GM18498 (cell line): ENCODE measurements around the gene HOXD10.

Experiments used
- ATAC-seq: cut with Tn5 transposase; IDR thresholded peaks from one replicate; pipeline ENCODE4 v1.9.1; 2021; ENCODE audit warnings: mild to moderate bottlenecking, moderate library complexity; ENCODE audit not compliant: unreplicated experiment

The HOXD10 gene

GRCh38 chr2:176121190-176122051 is 4.8 kb downstream of the HOXD10 start:
- ATAC-seq = no peak

GRCh38 chr2:176122052-176122682 is 5.6 kb downstream of the HOXD10 start:
- ATAC-seq = no peak

DNA sequence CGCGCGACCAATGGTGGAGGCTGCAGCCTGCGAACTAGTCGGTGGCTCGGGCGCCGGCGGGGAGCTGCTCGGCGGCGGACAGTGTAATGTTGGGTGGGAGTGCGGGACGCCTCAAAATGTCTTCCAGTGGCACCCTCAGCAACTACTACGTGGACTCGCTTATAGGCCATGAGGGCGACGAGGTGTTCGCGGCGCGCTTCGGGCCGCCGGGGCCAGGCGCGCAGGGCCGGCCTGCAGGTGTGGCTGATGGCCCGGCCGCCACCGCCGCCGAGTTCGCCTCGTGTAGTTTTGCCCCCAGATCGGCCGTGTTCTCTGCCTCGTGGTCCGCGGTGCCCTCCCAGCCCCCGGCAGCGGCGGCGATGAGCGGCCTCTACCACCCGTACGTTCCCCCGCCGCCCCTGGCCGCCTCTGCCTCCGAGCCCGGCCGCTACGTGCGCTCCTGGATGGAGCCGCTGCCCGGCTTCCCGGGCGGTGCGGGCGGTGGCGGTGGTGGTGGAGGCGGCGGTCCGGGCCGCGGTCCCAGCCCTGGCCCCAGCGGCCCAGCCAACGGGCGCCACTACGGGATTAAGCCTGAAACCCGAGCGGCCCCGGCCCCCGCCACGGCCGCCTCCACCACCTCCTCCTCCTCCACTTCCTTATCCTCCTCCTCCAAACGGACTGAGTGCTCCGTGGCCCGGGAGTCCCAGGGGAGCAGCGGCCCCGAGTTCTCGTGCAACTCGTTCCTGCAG is 6.3 kb downstream of the HOXD10 start, which contains the start of gene HOXD9:
TSS of gene HOXD9 (plus strand) at position 37 of the 728 bp plus-strand sequence. CDS start at position 87, 50 bp downstream.
- ATAC-seq = no peak

DNA sequence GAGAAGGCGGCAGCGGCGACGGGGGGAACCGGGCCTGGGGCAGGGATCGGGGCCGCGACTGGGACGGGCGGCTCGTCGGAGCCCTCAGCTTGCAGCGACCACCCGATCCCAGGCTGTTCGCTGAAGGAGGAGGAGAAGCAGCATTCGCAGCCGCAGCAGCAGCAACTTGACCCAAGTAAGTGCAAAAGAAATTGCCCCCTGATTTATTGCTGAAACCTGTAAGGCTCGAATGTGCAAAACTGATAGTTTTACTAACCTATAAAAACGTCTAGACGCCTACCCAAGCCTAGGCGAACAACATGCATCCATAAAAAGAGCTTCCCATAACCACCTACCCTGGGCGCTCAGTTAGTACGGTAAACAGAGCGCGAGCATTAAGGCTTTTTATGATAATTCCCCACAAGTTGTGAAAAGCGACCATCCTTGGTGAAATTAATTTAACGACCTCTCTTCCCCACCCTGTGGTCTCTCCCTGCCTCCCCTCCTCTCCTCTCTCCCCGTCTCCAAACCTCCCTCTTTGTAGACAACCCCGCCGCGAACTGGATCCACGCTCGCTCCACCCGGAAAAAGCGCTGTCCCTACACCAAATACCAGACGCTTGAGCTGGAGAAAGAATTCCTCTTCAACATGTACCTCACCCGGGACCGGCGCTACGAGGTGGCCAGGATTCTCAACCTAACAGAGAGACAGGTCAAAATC is 7.0 kb downstream of the HOXD10 start:
- no peak for ATAC-seq

GRCh38 chr2:176124110-176124946 is 7.8 kb downstream of the HOXD10 start:
- ATAC-seq = no peak

DNA sequence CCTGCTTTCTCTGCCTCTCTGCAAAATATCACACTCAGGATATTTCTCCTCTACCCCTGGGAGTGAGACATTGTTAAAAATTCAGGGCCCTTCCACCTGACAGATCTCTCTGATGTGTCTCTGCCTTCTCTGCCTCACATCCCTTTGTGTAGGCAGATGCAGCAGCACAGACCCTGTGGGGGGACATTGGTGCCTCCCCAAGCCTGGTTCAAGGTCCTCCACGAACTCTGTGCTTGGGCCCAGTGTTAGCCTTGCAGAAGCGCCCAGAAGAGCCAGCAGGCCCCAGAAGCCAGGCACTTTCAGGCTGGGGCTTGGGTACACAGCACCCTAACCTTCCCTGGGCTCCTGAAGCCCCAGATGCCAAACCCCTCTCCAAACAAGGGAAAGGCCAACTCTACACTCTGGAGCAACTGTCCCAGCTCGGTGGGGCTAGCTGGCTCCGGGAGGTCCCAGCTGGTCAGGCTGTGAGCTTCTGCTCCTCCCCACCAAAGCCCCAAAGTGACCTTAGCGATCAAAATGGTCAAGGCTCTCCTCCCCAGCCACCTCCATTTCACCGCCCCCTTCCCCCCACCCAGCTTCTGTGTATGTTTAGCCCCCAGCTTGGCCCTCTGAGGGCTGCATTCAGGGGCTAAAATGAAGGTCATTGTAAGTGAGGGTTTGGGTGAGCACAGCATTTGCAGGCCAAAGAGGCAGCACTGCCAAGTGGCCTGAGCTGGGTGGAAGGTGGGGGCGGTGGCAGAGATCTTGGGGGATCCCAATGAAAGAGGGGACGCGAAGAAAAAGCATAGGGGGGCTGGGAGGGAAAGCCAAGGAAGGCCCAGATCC is 8.6 kb downstream of the HOXD10 start:
- ATAC-seq = no peak

DNA sequence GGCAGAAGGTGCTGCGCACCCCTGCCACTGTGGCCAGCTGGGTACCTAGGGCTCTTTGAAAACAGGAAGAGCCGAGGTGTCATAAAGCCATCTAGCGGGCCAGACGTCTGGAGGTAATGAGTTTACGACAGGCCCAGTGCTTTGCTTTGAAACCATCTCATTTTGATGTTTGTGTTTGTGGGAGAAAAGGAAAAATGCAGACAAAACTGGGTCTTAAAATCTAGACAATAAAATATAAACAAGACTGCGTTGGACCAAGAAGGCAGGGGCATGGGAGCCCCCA is 9.1 kb downstream of the HOXD10 start:
- ATAC-seq = no peak

GRCh38 chr2:176126929-176127773 is 10.6 kb downstream of the HOXD10 start:
- no peak for ATAC-seq

GRCh38 chr2:176127774-176128072 is 11.1 kb downstream of the HOXD10 start:
- ATAC-seq = no peak

DNA sequence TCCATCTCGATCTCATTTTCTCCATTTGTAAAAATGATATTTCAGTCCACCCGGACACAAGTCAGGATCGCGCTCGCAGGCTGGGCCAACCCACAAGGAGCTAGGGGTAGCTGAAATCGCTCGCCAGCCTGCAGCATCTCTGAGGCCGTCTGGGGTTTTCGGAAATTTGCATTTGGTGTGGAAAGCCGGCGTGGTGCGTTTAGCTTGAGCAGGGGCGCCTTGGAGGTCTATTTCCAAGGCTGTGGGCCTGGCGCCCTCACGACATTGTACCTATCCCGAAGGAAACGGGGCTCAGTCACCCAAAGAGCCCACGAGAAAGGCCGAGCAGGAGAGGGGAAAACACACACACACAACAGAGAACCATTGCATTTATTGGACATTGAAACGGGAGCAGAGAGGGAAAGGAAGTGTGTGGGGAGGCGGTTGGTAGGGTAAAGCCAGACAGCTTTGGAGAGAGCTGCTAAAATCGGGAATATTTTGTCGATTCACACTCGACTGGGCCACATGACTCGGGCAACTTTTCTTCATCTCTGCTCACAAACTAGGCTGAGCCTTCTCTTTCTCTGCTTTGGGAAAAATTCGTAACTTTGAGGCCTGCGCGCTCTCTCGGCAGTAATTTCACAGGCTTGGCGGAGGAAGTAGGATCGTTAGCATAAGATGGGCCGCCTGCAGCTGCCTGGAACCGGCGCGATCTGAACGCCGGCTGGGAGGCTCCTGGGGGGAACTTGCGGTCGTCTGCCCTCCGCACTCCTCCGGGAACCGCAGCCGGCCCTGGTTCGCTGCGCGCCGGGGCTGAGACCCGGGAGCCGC is 11.8 kb downstream of the HOXD10 start:
- no peak for ATAC-seq

- ATAC-seq = no peak
Observed at GRCh38 chr2:176128982-176129796, 12.6 kb downstream of the HOXD10 start, which contains the start of gene HOXD8. TSS of gene HOXD8 (plus strand) at chr2:176129705. CDS start at chr2:176130367, 662 bp downstream.

DNA sequence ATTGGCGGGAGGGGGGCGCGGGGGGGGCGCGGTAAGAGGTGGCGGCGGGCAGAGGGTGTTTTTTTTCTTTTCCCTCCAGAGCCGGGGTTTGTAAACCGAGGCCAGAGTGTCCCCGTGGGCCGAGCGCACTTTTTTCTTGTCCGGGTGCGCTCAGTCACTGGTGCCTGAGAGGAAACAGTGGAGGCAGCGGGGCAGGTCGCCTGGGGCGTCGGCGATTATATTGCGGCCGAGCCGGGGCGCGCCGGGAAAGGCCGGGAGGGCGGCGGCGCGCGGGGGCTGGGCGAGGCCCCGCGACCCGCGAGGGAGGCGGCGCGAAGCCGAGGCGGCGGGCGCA is 13.2 kb downstream of the HOXD10 start:
- no peak for ATAC-seq

DNA sequence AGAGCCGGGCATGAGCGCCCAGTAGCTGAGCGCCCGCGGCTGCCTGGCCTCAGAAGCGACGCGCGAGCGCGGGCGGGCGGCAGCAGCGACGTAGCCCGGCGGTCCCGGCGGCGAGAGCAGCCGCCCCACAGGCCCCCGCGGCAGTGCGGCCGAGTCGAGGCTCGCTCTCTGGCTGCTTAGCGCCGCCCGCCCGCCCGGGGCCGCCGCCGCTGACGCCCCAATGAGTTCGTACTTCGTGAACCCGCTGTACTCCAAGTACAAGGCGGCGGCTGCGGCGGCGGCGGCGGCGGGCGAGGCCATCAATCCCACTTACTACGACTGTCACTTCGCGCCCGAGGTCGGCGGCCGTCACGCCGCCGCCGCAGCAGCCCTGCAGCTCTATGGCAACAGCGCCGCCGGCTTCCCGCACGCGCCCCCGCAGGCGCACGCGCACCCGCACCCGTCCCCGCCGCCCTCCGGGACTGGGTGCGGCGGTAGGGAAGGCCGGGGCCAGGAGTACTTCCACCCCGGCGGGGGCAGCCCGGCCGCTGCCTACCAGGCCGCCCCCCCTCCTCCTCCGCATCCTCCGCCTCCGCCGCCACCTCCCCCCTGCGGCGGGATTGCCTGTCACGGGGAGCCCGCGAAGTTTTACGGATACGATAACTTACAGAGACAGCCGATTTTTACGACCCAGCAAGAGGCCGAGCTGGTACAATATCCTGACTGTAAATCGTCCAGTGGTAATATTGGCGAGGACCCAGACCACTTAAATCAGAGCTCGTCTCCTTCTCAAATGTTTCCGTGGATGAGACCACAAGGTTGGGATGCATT is 13.8 kb downstream of the HOXD10 start:
- ATAC-seq = no peak

GRCh38 chr2:176130957-176131847 is 14.6 kb downstream of the HOXD10 start:
- no peak for ATAC-seq

GRCh38 chr2:176131848-176132158 is 15.2 kb downstream of the HOXD10 start:
- ATAC-seq = no peak
